Endometrial microvascular endothelial cells (primary cell): ENCODE results near the gene SSBP3. TPM values are rescaled to one million over a fixed set of nuclear protein-coding genes. Genes with fewer than 3 reads are reported as not detected.
"Not testable (repeated sequence)": the region's sequence is repeated elsewhere in the genome, so short reads cannot be mapped to it uniquely, and the experiment has no call there.

ENCODE experiments used
- in situ Hi-C: cut with HindIII; loops from 2 replicates; pipeline ENCODE4 v1.10.0; 2017; ENCODE audit warnings: low sequenced_read_pairs, low pct_unique_long_range_greater_than_20kb; ENCODE audit errors: inconsistent ontology term
- total RNA-seq: library from RNA; depleted of rRNA; stranded (reverse); fragments of >200 nt; gene quantifications from one replicate; pipeline ENCODE4 v1.2.3, GENCODE V29; 2015; ENCODE audit errors: inconsistent ontology term

SSBP3 gene
- total RNA-seq, 1 donor from 2014 or later: 32.1 TPM

DNA sequence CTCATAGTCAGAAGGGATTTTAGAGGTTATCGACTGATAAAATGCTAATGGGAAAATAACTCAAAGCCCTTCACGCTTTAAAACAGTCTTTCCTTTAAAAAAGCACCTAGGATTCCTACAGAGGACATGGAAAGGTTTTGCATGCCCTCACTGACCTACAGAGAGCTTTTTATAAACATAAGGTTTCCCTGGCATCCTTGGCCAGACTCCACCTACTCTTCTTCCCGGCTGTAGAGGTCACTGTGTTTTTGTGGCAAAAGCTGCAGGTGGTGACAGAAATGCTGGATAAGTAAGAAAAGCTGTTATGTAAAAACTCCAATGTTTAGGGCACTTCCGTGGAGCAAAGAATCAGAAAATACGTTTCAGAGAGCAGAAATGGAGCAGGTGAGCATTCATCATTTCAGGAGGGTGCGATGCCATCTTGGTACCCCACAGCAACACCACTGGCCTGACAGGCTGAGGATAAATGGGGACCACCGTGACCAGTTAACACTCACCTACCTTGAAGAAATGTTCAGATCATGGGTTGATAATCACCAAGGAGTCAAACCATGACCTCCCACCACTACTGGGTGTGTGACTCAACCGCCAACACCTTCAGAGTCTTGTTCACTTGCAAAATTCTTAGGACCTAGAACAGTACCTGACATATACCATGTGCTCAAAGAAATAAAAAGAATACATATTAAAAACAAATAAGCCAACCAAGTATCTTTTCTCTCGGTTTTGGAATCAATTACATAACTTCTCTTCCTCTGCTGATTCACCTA is 46.6 kb downstream of the SSBP3 start:
- in situ Hi-C loops: no loop called here

DNA sequence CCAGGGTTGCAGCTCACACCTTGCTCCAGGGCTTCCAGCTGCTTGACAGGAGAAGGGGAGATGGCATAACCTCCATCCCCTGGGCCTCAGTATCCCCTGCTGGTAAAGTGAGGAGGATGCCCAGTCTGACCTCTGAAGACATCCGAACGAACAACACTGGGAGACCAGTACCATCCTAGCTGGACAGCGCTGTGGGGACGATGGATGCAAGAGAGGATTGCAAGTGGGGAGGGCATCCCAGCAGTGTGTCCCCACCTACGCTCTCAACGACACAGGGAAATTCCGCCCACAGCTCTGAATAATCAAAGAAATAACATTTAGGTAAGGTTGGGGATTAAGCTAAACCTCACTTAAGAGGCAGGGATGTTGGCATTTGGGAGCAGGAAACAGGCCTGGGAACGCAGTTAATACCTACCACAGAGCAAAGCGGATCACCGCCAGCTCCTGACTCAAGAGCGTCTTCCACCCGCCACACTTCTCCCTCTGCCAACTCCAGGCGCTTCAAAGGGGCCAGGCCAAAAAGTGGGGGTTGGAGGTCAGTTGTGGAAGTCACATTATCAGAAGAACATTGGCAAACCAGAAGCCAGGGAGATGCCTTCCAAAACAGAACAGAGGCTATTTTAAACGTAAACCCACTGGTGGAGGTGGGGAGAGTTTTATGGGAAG is 47.6 kb downstream of the SSBP3 start:
- in situ Hi-C loops: no loop called here

DNA sequence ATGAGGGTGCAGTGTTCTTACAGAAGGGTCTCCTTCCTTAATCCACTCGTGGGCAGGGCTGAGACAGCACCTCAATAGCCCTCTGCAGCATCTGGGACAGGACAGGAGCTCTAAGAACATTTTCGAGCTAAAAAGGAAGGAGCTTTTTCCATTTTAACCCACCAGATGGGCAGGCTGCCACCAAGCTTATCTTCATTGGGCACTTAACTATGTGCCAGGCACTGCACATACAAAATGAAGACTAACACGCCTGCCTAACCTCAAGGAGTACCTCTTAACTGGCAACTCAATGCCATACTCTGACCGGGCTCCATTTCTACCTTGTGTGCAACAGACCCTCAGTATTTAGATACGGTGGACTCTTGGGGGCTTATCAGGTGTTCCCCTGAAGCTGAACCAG is 48.2 kb downstream of the SSBP3 start:
- in situ Hi-C loops: no loop called here

DNA sequence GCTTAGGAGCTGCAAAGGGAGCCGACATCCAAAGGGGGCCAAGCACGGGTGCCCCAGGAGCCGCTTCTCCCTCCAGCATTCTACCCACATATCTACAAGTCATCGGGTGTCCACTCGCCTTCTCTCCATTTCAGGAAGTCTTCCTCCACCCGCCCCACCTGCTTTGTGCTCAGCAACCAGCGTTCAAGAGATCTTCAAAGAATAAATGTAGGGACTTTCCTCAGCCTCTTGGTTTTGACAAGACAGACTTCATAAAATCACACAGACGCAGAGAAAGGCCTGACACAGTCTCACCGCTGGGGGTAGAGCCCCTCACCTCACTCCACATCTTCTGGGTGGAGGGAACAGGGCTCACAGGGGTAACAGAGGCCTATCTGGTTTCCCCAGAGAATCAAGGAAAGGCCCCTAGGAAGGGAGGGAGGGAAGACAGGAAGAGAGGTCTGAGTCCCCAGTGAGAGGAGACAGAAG is 49.5 kb downstream of the SSBP3 start:
- in situ Hi-C loops: no loop called here

DNA sequence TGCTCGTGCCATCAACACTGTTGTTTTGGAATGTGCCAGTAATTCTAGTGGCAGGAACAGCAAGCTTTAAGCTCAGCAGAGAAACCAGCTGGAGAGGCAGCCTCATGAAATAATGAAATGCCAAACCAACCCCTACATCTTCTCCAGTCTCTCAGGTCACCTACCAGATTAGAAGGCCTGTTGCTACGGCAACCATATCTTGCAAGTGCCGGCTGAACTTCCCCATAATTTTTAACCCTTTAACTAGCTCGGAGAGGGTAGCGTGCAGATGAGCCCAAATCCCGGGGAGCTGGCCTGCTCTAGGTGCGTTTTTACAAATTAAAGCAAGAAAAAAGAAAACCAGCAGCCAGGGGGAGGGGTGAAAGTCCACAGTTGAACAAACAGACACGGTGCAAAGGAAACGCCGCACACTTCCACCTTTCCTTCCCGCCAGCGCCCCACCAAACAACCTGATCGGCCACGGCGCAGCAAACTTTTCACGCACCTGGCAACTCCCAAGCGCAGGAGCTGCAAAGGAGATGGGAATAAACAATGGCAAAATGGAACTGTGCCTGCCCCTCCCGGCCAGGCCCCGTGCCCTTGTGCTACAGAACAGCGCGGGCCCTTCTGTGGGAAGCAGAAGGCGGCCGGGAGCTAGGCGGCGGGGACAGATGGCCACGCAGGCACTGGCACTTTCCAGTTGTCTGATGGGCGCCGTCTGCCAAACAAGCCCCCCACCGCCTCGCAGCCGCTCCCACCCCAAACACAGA is 50.1 kb downstream of the SSBP3 start:
- in situ Hi-C loops: no loop called here

DNA sequence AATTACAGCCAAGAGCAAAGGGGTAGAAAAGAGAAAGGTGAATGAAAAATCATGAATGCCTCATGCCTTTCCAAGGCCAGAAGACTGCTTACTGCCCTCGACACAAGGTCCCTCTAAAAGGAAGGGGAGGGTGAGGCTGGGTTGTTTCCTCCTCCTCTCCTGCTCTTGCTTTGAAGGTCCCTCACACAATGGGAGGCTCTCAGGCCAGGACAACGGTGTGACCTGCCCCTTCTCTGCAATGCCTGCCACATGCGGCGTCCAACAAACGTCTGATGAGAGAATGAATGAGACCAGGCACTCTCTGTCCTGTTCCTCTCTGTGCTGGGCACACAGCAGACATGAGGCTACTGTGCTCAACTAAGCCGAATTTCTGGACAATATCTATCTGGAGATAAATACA is 51.3 kb downstream of the SSBP3 start:
- in situ Hi-C loops: no loop called here

DNA sequence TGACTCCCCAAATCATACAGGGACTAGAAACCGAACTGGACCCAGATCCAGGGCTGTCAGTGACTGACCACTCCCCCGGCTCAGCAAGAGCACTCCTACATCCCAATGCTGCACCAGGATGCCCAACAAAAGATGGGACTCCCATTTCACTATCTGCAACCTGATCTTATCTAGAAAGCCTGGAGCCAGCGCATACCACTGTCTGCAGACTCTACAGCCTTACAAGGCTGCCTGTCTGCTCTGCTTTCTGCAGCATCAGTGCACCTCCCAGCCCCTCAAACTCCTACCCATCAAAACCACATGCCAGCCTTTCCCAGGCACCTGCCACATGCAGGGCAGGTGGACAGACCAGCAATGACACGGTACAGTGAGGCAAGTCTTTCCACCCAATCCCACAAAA is 52.2 kb downstream of the SSBP3 start:
- in situ Hi-C loops: no loop called here

DNA sequence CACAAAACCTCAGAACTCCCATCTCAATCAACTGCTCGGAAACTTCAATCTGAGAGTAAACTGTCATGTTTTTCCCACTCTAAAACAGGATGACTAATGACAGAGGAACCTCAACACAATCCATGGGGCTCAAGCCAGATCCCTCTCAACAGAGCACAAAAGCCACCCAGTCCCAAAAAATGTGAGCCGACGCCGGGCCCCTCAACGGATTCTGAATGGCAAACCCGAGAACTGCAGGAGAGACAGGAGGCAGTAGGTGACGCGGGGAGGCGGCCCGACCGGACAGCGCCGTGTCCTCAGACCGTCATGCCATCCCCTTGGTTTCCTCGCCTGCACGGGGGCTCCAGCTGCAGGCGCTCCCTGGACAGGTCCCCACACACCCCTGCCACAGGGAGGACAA is 53.4 kb downstream of the SSBP3 start:
- in situ Hi-C loops: no loop called here

DNA sequence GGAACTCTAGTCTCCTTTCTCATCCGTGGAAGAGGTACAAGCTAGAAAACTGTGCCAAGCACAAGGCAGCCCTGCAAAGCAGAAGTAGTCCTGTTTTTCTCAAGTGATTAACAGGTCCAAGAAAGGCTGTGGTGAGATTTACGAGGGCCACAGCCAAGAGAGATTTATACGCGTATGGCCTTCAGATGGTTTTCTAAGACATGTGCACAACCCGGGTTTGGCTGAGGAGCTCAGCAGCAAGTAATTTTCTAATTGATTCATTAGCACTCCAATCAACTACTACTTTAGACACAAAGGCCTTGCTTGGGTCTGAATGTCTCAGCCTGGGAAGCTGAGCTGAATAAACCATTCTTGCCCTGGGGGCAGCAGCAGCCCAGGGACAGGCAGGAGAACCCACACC is 55.8 kb downstream of the SSBP3 start:
- in situ Hi-C loops: no loop called here

DNA sequence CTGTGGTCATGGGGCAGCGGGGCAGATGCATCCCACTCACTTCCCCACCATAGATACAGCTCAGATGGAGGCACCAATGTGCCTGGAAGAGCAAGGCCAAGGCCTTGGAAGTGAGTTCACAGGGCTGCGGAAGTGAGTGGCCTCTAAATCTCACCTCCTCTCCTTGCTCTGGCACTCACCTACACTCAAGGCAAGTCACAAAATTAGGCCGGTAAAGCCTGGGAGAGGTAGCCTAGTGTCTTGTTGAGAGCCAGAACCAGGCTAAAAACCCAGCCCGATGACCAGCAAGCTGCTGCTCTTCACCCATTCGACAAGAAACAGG is 57.5 kb downstream of the SSBP3 start:
- in situ Hi-C loops: no loop called here

DNA sequence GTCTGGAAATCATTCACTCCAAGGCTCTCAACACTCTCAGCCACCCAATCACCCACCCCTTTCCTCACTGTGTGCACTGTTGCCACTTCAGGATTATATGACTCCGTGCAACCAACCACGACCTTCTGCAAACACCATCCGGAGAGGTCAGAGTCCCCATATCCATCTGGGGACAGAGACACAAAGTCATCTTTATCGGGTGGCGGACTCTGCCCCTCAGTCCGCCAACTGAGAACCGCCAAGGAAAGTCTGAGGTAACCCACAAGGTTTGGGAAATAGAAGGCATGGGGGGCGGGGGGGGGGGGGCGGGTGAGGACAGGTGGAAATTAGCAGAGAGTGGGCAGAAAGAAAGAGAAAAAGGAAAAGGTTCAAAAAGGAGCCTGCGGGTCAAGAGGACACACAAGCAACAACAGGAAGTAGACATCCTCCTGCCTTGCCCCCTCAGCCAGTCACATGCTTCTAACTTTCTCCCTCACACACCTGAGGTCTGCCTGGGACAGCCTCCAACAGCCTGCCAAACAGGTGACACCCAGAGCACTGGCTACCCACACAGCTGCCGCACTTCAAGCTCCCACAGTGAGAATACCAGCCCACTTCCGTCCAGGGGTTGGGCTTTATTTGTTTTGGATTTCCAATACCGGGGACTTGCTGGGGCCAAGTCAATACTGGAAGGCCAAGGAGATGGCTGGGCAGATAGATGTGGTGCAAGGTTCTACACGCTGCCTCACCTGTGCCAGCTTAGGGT is 58.1 kb downstream of the SSBP3 start:
- in situ Hi-C loops: no loop called here

DNA sequence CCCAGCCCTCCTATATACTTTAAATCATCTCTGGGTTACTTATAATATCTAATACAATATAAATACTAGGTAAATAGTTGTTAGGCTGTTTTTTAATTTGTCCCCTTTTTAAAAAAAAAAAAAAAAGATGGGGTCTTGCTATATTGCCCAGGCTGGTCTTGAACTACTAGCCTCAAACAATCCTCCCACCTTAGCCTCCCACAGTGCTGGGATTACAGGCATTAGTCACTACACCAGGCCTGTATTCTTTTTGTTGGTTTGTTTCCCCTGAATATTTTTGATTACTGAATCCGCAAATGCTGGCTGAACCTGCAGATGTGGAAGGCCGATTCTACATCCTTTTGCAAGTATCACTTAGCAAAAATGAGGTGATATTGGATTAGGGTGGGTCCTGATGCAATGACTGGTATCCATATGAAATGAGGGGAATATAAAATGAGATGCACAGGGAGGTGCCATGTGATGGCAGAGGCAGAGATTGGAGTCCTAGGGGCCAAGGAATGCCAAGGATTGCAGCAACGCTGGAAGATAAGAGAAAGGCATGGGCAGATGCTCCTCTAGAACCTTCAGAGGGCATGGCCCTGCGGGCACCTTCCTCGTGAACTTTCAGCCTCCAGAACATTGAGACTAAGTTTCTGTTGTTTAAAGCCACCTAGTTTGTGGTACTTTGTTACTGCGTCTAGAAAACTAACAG is 58.8 kb downstream of the SSBP3 start:
- in situ Hi-C loops: no loop called here

DNA sequence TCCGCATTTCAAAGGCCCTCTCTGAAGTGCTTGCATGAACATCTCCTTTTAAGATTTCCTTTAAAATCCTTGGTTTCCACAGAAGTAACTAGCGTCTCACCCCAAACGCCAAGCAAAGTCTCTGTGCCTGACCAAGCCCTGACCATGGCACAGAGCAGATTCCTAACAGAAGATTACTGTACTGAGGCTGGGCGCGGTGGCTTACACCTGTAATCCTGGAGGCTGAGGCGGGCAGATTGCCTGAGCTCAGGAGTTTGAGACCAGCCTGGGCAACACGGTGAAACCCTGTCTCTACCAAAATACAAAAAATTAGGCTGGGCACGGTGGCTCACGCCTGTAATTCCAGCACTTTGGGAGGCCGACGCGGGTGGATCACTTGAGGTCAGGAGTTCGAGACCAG is 60.6 kb downstream of the SSBP3 start:
- in situ Hi-C loops: not testable (repeated sequence)

DNA sequence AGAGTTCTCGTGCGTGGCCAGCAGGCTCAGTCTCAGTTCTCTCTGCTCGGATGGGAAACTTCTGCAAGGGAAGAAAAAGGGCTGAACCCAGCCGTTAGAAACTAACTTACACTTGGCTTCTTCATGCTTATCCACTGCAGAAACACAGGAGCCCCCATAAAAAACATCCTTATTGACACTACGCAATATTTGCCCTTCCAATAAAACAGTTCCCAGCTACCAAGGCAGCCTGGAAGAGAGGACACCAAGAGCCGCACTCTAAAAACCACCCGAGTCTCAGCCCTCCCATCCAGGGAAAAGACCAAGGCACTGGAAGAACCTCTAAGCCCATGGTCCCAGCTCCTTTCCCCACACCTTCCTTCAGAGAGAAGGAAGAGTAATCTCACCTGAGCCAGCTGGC is 61.1 kb downstream of the SSBP3 start:
- in situ Hi-C loops: no loop called here

DNA sequence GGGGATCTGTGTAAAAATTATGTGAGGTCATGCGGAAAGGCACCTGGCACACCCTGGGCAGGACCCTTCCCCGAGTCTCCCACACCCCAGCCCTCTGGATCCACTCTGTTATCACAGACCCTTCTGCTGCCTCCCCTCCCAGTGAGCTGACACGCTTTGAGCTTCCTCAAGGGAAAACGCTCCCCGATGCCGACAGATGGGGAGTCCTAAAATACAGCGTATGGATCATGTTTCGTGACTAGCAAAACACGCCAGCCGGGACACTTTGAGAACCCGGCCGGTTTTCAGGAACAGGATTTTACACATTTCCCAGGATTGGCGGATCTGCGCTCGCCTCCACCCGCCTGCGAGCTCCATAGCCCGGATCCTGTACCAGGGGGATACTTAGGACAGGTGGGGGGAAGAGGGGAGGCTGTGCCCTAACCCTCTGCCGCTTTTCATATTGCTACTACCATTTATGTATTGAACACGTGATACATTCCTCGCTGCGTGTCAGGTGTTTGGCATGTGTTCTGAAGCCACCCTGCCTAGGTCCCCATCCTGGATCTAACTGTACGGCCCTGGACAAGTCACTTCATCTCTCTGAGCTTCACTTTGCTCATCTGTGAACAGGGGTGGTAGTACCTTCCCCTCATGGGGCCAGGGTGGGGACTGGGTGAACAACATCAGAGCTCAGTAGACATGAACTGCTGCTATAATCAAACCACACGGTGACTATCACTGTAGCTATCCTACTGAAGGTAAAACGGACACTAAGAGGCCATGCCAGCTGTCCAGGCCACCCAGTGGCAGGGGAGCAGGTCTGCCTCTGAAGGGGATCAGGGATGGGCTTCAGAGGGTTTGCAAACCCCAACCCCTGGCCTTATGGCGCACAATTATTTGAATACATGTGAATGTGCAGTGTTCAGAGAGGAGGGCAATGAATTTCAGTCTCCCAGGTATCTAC is 63.2 kb downstream of the SSBP3 start:
- in situ Hi-C loops: no loop called here

DNA sequence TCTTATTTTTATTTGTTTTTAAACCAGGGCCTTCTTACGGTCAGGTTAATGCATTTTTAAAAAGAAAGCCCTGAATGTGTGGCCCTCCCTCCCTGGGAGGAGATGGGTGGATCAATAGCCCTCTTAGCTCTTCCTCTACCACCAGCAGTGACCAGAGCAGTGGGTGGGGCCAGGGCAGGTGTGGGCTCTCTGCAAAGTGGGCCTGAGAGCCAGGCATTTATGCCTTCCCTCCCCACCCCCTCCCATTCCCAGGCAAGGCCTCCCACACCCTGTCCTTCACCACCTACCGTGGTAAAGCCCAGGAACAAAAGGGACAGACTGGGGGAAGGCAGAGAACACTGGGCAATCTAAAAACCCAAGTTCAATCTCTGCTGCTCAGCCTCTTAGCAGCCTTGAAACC is 63.9 kb downstream of the SSBP3 start:
- in situ Hi-C loops: no loop called here

DNA sequence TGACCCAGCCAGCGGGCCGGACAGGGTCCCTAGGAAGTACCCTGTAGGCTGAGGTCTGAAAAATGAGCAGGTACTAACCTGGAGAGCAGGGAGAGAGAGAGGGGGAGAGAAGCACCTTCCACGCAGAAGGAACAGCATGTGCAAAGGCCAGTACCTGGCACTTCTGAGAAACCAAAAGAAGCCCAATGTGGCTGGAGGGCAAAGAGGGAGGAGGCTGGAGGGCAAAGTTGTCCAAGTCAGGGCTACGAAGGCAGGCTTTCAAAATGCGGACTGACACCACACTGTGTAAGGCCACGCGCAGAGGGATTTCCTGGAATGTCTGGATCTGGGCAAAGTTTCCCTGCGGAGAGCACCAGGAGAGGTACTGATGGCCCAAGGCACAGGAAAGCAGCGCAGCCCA is 64.4 kb downstream of the SSBP3 start:
- in situ Hi-C loops: no loop called here

DNA sequence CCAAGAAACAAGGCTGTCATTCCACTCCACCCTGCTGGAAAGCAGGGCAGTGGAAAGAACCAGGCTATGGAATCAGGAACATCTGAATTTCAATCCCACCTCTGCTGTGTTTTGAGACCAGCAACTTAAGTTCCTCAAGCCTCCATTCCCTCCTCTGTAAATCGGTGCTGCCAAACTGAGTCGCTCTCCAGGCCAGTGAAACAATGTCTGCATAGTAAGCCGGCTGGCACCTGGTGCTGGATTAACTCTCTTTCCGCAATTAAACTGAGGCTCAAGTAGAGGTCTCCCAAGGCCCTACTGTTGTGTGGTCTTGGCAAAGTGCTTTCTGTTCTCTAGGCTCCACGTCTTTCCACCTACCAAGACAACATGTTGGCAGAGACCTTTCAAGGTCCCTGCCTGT is 65.3 kb downstream of the SSBP3 start:
- in situ Hi-C loops: no loop called here
